Smooth muscle cell (in vitro differentiated cells): ENCODE measurements around the gene ZCCHC17. TPM values are rescaled to one million over a fixed set of nuclear protein-coding genes. Genes with fewer than 3 reads are reported as not detected.

Experiments
- DNase-seq: peaks from one replicate; lab custom pipeline; 2025; ENCODE audit not compliant: unreplicated experiment; lab: John Stamatoyannopoulos, UW
- H2AFZ ChIP-seq: fragments of 200-600 bp; sonication (generic); 2 replicates; pipeline ENCODE4 v1.6.0; 2016; ENCODE audit warnings: antibody characterized with exemption, low read depth, mild to moderate bottlenecking
- H3F3A ChIP-seq: fragments of 200-600 bp; sonication (generic); 2 replicates; pipeline ENCODE4 v1.6.0; 2017; ENCODE audit warnings: antibody characterized with exemption, low read depth
- H3K27ac ChIP-seq: fragments of 200-600 bp; sonication (generic); 2 replicates; pipeline ENCODE4 v1.5.1; 2016; ENCODE audit warnings: low read depth, mild to moderate bottlenecking
- H3K27me3 ChIP-seq: fragments of 200-600 bp; sonication (generic); 2 replicates; pipeline ENCODE4 v1.6.1; 2016; ENCODE audit warnings: low read depth, mild to moderate bottlenecking
- H3K36me3 ChIP-seq: fragments of 200-600 bp; sonication (generic); 2 replicates; pipeline ENCODE4 v1.5.1; 2016; ENCODE audit warnings: low read depth
- H3K4me1 ChIP-seq: fragments of 200-600 bp; sonication (generic); 2 replicates; pipeline ENCODE4 v1.5.1; 2016; ENCODE audit warnings: low read depth
- H3K4me2 ChIP-seq: fragments of 200-600 bp; sonication (generic); 2 replicates; pipeline ENCODE4 v1.6.0; 2016; ENCODE audit warnings: mild to moderate bottlenecking
- H3K4me3 ChIP-seq: fragments of 200-600 bp; sonication (generic); 2 replicates; pipeline ENCODE4 v1.5.1; 2016; ENCODE audit warnings: mild to moderate bottlenecking
- H3K79me2 ChIP-seq: fragments of 200-600 bp; sonication (generic); 2 replicates; pipeline ENCODE4 v1.6.0; 2016; ENCODE audit warnings: low read depth, mild to moderate bottlenecking
- H3K9ac ChIP-seq: fragments of 200-600 bp; sonication (generic); 2 replicates; pipeline ENCODE4 v1.6.0; 2016; ENCODE audit warnings: low read depth
- H3K9me3 ChIP-seq: fragments of 200-600 bp; sonication (generic); replicated peaks from 2 replicates; pipeline ENCODE4 v1.5.1; 2016; ENCODE audit warnings: low read depth
- H4K20me1 ChIP-seq: fragments of 200-600 bp; sonication (generic); 2 replicates; pipeline ENCODE4 v1.6.0; 2016; ENCODE audit warnings: low read depth
- CTCF ChIP-seq: fragments of 200-600 bp; sonication (generic); IDR thresholded peaks from 2 replicates; pipeline ENCODE4 v1.5.1; 2017; ENCODE audit warnings: borderline replicate concordance, mild to moderate bottlenecking, antibody characterized with exemption; ENCODE audit not compliant: insufficient read depth, poor library complexity, severe bottlenecking
- WGBS: methylation state at CpG from one replicate; pipeline ENCODE4 v1.1.7; 2016; ENCODE audit warnings: low lambda C conversion rate; 5-methylcytosine and 5-hydroxymethylcytosine counted together
- polyA plus RNA-seq: library from polyadenylated mRNA; unstranded; fragments of >200 nt; fragmentation: Nextera tagmentation; extraction: Ambion mirVana; gene quantifications from 2 replicates; pipeline ENCODE4 v1.2.1, GENCODE V29; 2016
- total RNA-seq: library from RNA; depleted of rRNA; stranded (reverse); fragments of >200 nt; gene quantifications from 2 replicates; pipeline ENCODE4 v1.2.3, GENCODE V29; 2014

Gene ZCCHC17
- total and polyA plus RNA-seq, 2 experiments from 2014 or later = 34.2 to 47.3 TPM

- Histone ChIP-seq H4K20me1 (no peaks in the 10 kb centered on the region), H3K4me2 (no peak overlapping the region), H3K9me3 (no peaks in the 10 kb centered on the region), H3K79me2 (no peaks in the 10 kb centered on the region), H3F3A (no peaks in the 10 kb centered on the region), H3K4me3 (no peak overlapping the region), H3K27ac (no peak overlapping the region), H3K27me3 (no peaks in the 10 kb centered on the region), H3K9ac (no peak overlapping the region), H2AFZ (no peak overlapping the region), H3K4me1 (peaks cover 5% of the 10 kb centered on the region), H3K36me3 (no peaks in the 10 kb centered on the region)
- no peak for DNase-seq
- no peak for TF ChIP-seq CTCF
- WGBS = 85% methylated on average over 2 of the region's 2 CpGs
Measured at GRCh38 chr1:31398246-31398645, 101.4 kb downstream of the ZCCHC17 start.

GRCh38 chr1:31399976-31400375 lies 103.1 kb downstream of the ZCCHC17 start:
- H2AFZ ChIP-seq = no peak overlapping the region
- no peak for DNase-seq

GRCh38 chr1:31400393-31400792 lies 103.6 kb downstream of the ZCCHC17 start:
- Histone ChIP-seq H3K9me3 (no peaks in the 10 kb centered on the region), H3K79me2 (no peaks in the 10 kb centered on the region), H4K20me1 (no peaks in the 10 kb centered on the region), H2AFZ (no peak overlapping the region), H3K4me2 (no peak overlapping the region), H3K36me3 (no peaks in the 10 kb centered on the region), H3K4me1 (no peaks in the 10 kb centered on the region), H3K27ac (no peak overlapping the region), H3F3A (no peaks in the 10 kb centered on the region), H3K27me3 (no peaks in the 10 kb centered on the region), H3K9ac (no peak overlapping the region), H3K4me3 (no peak overlapping the region)
- no peak for DNase-seq
- TF ChIP-seq CTCF = no peak
- 57% methylated on average over 3 of the region's 3 CpGs for WGBS

More at GRCh38 chr1:31399976-31400375, 103.1 kb downstream of the ZCCHC17 start:
- no peak for TF ChIP-seq CTCF
- H3K27me3 ChIP-seq = no peaks in the 10 kb centered on the region
- H3F3A ChIP-seq = no peaks in the 10 kb centered on the region
- H3K79me2 ChIP-seq = no peaks in the 10 kb centered on the region
- WGBS = 81% methylated on average over 3 of the region's 3 CpGs
- H3K36me3 ChIP-seq = no peaks in the 10 kb centered on the region
- H3K9me3 ChIP-seq = no peaks in the 10 kb centered on the region
- H3K27ac ChIP-seq = no peak overlapping the region
- H3K4me2 ChIP-seq = no peak overlapping the region
- H4K20me1 ChIP-seq = no peaks in the 10 kb centered on the region
- no peaks in the 10 kb centered on the region for H3K4me1 ChIP-seq
- no peak overlapping the region for H3K4me3 ChIP-seq
- no peak overlapping the region for H3K9ac ChIP-seq

GRCh38 chr1:31401241-31401640 lies 104.4 kb downstream of the ZCCHC17 start:
- H2AFZ ChIP-seq = no peak overlapping the region
- no peaks in the 10 kb centered on the region for H3K4me1 ChIP-seq
- no peaks in the 10 kb centered on the region for H3K27me3 ChIP-seq
- DNase-seq = no peak
- no peaks in the 10 kb centered on the region for H3K9me3 ChIP-seq
- H3F3A ChIP-seq = no peaks in the 10 kb centered on the region
- H3K27ac ChIP-seq = no peak overlapping the region
- no peaks in the 10 kb centered on the region for H3K36me3 ChIP-seq
- H3K4me2 ChIP-seq = no peak overlapping the region
- no peak for TF ChIP-seq CTCF
- H3K79me2 ChIP-seq = no peaks in the 10 kb centered on the region
- no peak overlapping the region for H3K4me3 ChIP-seq
- H4K20me1 ChIP-seq = no peaks in the 10 kb centered on the region
- H3K9ac ChIP-seq = no peak overlapping the region
- WGBS = 77% methylated on average over 2 of the region's 2 CpGs
